Immature natural killer cell (primary cell): ENCODE data around the gene WWC1. TPM values are rescaled to one million over a fixed set of nuclear protein-coding genes. Genes with fewer than 3 reads are reported as not detected.
A peak's percentile ranks its signal among the peaks of the same experiment; 100 is the strongest.

Source experiments
- DNase-seq, 3 donors: peaks; one replicate each; pipeline ENCODE4 v3.0.0; 2022; ENCODE audit warnings: mixed read lengths in 1 of 3
- H3K27ac Mint-ChIP-seq, 6 donors: one replicate each; pipeline ENCODE4 v1.8.0; 2020; ENCODE audit warnings: mixed read lengths in 6 of 6, mild to moderate bottlenecking in 5 of 6, inconsistent platforms in 4 of 6, moderate library complexity in 3 of 6
- H3K27me3 Mint-ChIP-seq, 3 donors: one replicate each; pipeline ENCODE4 v1.8.0; 2020 to 2021; ENCODE audit warnings: low read depth in 3 of 3, mild to moderate bottlenecking in 3 of 3, mixed read lengths in 3 of 3, moderate library complexity in 3 of 3, inconsistent platforms in 1 of 3
- H3K36me3 Mint-ChIP-seq, 3 donors: one replicate each; pipeline ENCODE4 v1.8.0; 2020; ENCODE audit warnings: mixed read lengths in 3 of 3, inconsistent platforms in 2 of 3, mild to moderate bottlenecking in 2 of 3
- H3K4me1 Mint-ChIP-seq, 2 donors: one replicate each; pipeline ENCODE4 v1.8.0; 2020; ENCODE audit warnings: inconsistent platforms in 2 of 2, mild to moderate bottlenecking in 2 of 2, mixed read lengths in 2 of 2, moderate library complexity in 1 of 2
- H3K4me3 Mint-ChIP-seq, 5 donors: one replicate each; pipeline ENCODE4 v1.8.0; 2020; ENCODE audit warnings: mild to moderate bottlenecking in 5 of 5, mixed read lengths in 5 of 5, inconsistent platforms in 3 of 5, moderate library complexity in 3 of 5
- H3K9me3 Mint-ChIP-seq, 6 donors: one replicate each; pipeline ENCODE4 v1.8.0; 2020; ENCODE audit warnings: mild to moderate bottlenecking in 6 of 6, mixed read lengths in 6 of 6, inconsistent platforms in 4 of 6, moderate library complexity in 3 of 6
- polyA plus RNA-seq, 3 donors: library from polyadenylated mRNA; unstranded; fragments of 300-500 nt; fragmentation: Illumina TruSeq; gene quantifications; one replicate each; pipeline ENCODE4 v1.2.3, GENCODE V29; 2021

The WWC1 gene
- polyA plus RNA-seq: under 1 TPM in 1 of 3 donors, not detected in 2; 0.40 TPM

GRCh38 chr5:168291342-168291963 is at the start of gene WWC1:
WWC1 (plus strand) TSS chr5:168291645; CDS start chr5:168292153, 508 bp downstream.
- Mint-ChIP-seq H3K36me3 (no peaks in the 10 kb centered on the region), H3K27ac (no peak within 1 kb of the TSS)
- DNase-seq: peak; percentile 26 to 39 (median 31)

GRCh38 chr5:168244838-168245559 is 46.4 kb upstream of the WWC1 start:
- H3K4me3 Mint-ChIP-seq: no peak overlapping the region
- H3K9me3 Mint-ChIP-seq: peaks cover 0 to 2% (median 0%) of the 10 kb centered on the region in 6 donors
- H3K27ac Mint-ChIP-seq: no peak overlapping the region
- H3K27me3 Mint-ChIP-seq: peaks cover 0 to 5% (median 3%) of the 10 kb centered on the region in 3 donors
- no peak for DNase-seq
- H3K36me3 Mint-ChIP-seq: no peaks in the 10 kb centered on the region
- H3K4me1 Mint-ChIP-seq: no peaks in the 10 kb centered on the region

More at GRCh38 chr5:168291342-168291963, at the start of gene WWC1:
- peaks cover 7 to 17% (median 16%) of the 10 kb centered on the region in 3 donors for H3K27me3 Mint-ChIP-seq
- H3K9me3 Mint-ChIP-seq: peaks cover 0 to 10% (median 0%) of the 10 kb centered on the region in 6 donors
- peak within 1 kb of the TSS; percentile 72 to 80 (median 75) for H3K4me3 Mint-ChIP-seq
- peaks cover 4 to 17% of the 10 kb centered on the region in 2 donors for H3K4me1 Mint-ChIP-seq

GRCh38 chr5:168249923-168250322 is 41.5 kb upstream of the WWC1 start:
- H3K27ac Mint-ChIP-seq: no peak overlapping the region
- peaks cover 1 to 5% (median 3%) of the 10 kb centered on the region in 3 donors for H3K27me3 Mint-ChIP-seq
- no peaks in the 10 kb centered on the region for H3K36me3 Mint-ChIP-seq
- H3K9me3 Mint-ChIP-seq: no peaks in the 10 kb centered on the region
- H3K4me3 Mint-ChIP-seq: no peak overlapping the region
- no peaks in the 10 kb centered on the region for H3K4me1 Mint-ChIP-seq
- no peak for DNase-seq

- no peak overlapping the region for H3K27ac Mint-ChIP-seq
Measured at GRCh38 chr5:168251259-168251658, 40.2 kb upstream of the WWC1 start.

GRCh38 chr5:168254013-168254693 is 37.3 kb upstream of the WWC1 start:
- Mint-ChIP-seq H3K4me3 (no peak overlapping the region), H3K27ac (no peak overlapping the region), H3K4me1 (no peaks in the 10 kb centered on the region), H3K9me3 (peaks cover 0 to 2% (median 0%) of the 10 kb centered on the region in 6 donors), H3K36me3 (no peaks in the 10 kb centered on the region), H3K27me3 (peaks cover 2 to 3% (median 3%) of the 10 kb centered on the region in 3 donors)
- DNase-seq: no peak

More at GRCh38 chr5:168251259-168251658, 40.2 kb upstream of the WWC1 start:
- H3K4me3 Mint-ChIP-seq: no peak overlapping the region
- no peaks in the 10 kb centered on the region for H3K4me1 Mint-ChIP-seq
- peaks cover 1 to 5% (median 3%) of the 10 kb centered on the region in 3 donors for H3K27me3 Mint-ChIP-seq
- H3K9me3 Mint-ChIP-seq: no peaks in the 10 kb centered on the region
- DNase-seq: no peak
- H3K36me3 Mint-ChIP-seq: no peaks in the 10 kb centered on the region

- no peak overlapping the region for H3K27ac Mint-ChIP-seq
- H3K27me3 Mint-ChIP-seq: peaks cover 0 to 6% (median 3%) of the 10 kb centered on the region in 3 donors
- no peak for DNase-seq
- no peaks in the 10 kb centered on the region for H3K36me3 Mint-ChIP-seq
- no peaks in the 10 kb centered on the region for H3K4me1 Mint-ChIP-seq
- H3K4me3 Mint-ChIP-seq: no peak overlapping the region
- H3K9me3 Mint-ChIP-seq: peaks cover 0 to 2% (median 0%) of the 10 kb centered on the region in 6 donors
Measured at GRCh38 chr5:168260353-168261226, 30.9 kb upstream of the WWC1 start.

- no peak for DNase-seq
- H3K9me3 Mint-ChIP-seq: peaks cover 0 to 2% (median 0%) of the 10 kb centered on the region in 6 donors
- H3K27me3 Mint-ChIP-seq: peaks cover 0 to 6% (median 3%) of the 10 kb centered on the region in 3 donors
- H3K4me1 Mint-ChIP-seq: no peaks in the 10 kb centered on the region
- H3K4me3 Mint-ChIP-seq: no peak overlapping the region
- no peaks in the 10 kb centered on the region for H3K36me3 Mint-ChIP-seq
- H3K27ac Mint-ChIP-seq: no peak overlapping the region
Measured at GRCh38 chr5:168261227-168261571, 30.2 kb upstream of the WWC1 start.

- Mint-ChIP-seq H3K27me3 (peaks cover 0 to 4% (median 3%) of the 10 kb centered on the region in 3 donors), H3K36me3 (no peaks in the 10 kb centered on the region), H3K4me1 (no peaks in the 10 kb centered on the region), H3K27ac (no peak overlapping the region), H3K4me3 (no peak overlapping the region), H3K9me3 (no peaks in the 10 kb centered on the region)
- no peak for DNase-seq
Measured at GRCh38 chr5:168262042-168262743, 29.3 kb upstream of the WWC1 start.

GRCh38 chr5:168263121-168263520 is 28.3 kb upstream of the WWC1 start:
- H3K9me3 Mint-ChIP-seq: no peaks in the 10 kb centered on the region
- no peaks in the 10 kb centered on the region for H3K4me1 Mint-ChIP-seq
- no peak for DNase-seq
- H3K4me3 Mint-ChIP-seq: no peak overlapping the region
- H3K27me3 Mint-ChIP-seq: peaks cover 0 to 4% (median 3%) of the 10 kb centered on the region in 3 donors
- H3K27ac Mint-ChIP-seq: no peak overlapping the region
- H3K36me3 Mint-ChIP-seq: no peaks in the 10 kb centered on the region

- Mint-ChIP-seq H3K36me3 (no peaks in the 10 kb centered on the region), H3K9me3 (no peaks in the 10 kb centered on the region), H3K27me3 (peaks cover 3 to 7% (median 6%) of the 10 kb centered on the region in 3 donors), H3K4me1 (peaks cover 8 to 16% of the 10 kb centered on the region in 2 donors), H3K4me3 (no peak overlapping the region), H3K27ac (no peak overlapping the region)
- no peak for DNase-seq
Measured at GRCh38 chr5:168266016-168266415, 25.4 kb upstream of the WWC1 start.

- Mint-ChIP-seq H3K36me3 (no peaks in the 10 kb centered on the region), H3K4me3 (peak overlapping the region; percentile 53 to 68 (median 58)), H3K27ac (no peak overlapping the region), H3K4me1 (peaks cover 8 to 16% of the 10 kb centered on the region in 2 donors), H3K9me3 (no peaks in the 10 kb centered on the region), H3K27me3 (peaks cover 9 to 22% (median 10%) of the 10 kb centered on the region in 3 donors)
- peak; percentile 35 to 53 (median 50) for DNase-seq
Measured at GRCh38 chr5:168268949-168269936, 22.2 kb upstream of the WWC1 start.

GRCh38 chr5:168269937-168270330 is 21.5 kb upstream of the WWC1 start:
- Mint-ChIP-seq H3K9me3 (no peaks in the 10 kb centered on the region), H3K27me3 (peaks cover 9 to 22% (median 10%) of the 10 kb centered on the region in 3 donors)

More at GRCh38 chr5:168269937-168270330, 21.5 kb upstream of the WWC1 start:
- Mint-ChIP-seq H3K36me3 (no peaks in the 10 kb centered on the region), H3K4me1 (peaks cover 8 to 16% of the 10 kb centered on the region in 2 donors), H3K27ac (no peak overlapping the region), H3K4me3 (peak overlapping the region in 1 of 5 donors; percentile 62)
- no peak for DNase-seq
